K562 (cell line): ENCODE results near the gene PPP1R14C. TPM values are rescaled to one million over a fixed set of nuclear protein-coding genes. Genes with fewer than 3 reads are reported as not detected.

Experiments used
- ARHGAP35 ChIP-seq: fragments of 450-650 bp; IDR thresholded peaks from 2 replicates; pipeline ENCODE4 v1.6.1; 2018; ENCODE audit not compliant: partially characterized antibody
- ASH1L ChIP-seq: fragments of 450-650 bp; IDR thresholded peaks from 2 replicates; pipeline ENCODE4 v1.6.1; 2018; ENCODE audit warnings: borderline replicate concordance, mild to moderate bottlenecking, low read depth; ENCODE audit not compliant: partially characterized antibody
- C11orf30 ChIP-seq: fragments of 450-650 bp; IDR thresholded peaks from 2 replicates; pipeline ENCODE4 v1.6.1; 2016; ENCODE audit warnings: low read depth, mild to moderate bottlenecking
- CSDE1 ChIP-seq, 2 experiments: fragments of 450-650 bp; IDR thresholded peaks; 2 replicates each; pipeline ENCODE4 v1.6.1; 2016; ENCODE audit warnings: mild to moderate bottlenecking in 1 of 2
- CXXC5 ChIP-seq: fragments of 250-450 bp; sonication (Bioruptor Pico); IDR thresholded peaks from 2 replicates; pipeline ENCODE4 v1.8.0; 2022; ENCODE audit warnings: inconsistent platforms, mild to moderate bottlenecking, moderate library complexity
- E2F5 ChIP-seq: sonication (generic); formaldehyde crosslinking; IDR thresholded peaks from 2 replicates; pipeline ENCODE4 v1.8.0; 2022; ENCODE audit warnings: mild to moderate bottlenecking, missing genetic modification reagents
- EZH2 ChIP-seq: IDR thresholded peaks from 2 replicates; pipeline ENCODE4 v1.6.1; 2012; ENCODE audit warnings: low read depth, mild to moderate bottlenecking, inconsistent platforms, low read length, borderline replicate concordance
- KAT8 ChIP-seq: fragments of 450-650 bp; IDR thresholded peaks from 2 replicates; pipeline ENCODE4 v1.6.1; 2016; ENCODE audit warnings: low read depth, mild to moderate bottlenecking
- KDM2B ChIP-seq: fragments of 250-450 bp; sonication (Bioruptor Pico); IDR thresholded peaks from 2 replicates; pipeline ENCODE4 v1.8.0; 2021; ENCODE audit warnings: mild to moderate bottlenecking, moderate library complexity
- NFIX ChIP-seq: fragments of 250-450 bp; sonication (Bioruptor Pico); IDR thresholded peaks from 2 replicates; pipeline ENCODE4 v1.4.0; 2020; ENCODE audit warnings: low read depth, mild to moderate bottlenecking, moderate library complexity
- NFXL1 ChIP-seq: fragments of 450-650 bp; formaldehyde crosslinking; IDR thresholded peaks from 2 replicates; pipeline ENCODE4 v1.4.0; 2021; ENCODE audit warnings: mild to moderate bottlenecking
- NFYB ChIP-seq: IDR thresholded peaks from 2 replicates; pipeline ENCODE4 v1.6.1; 2011; ENCODE audit warnings: mild to moderate bottlenecking, moderate library complexity; ENCODE audit not compliant: insufficient read length; ENCODE audit errors: extremely low read depth
- PRPF4 ChIP-seq: fragments of 200-400 bp; formaldehyde crosslinking; IDR thresholded peaks from one replicate; pipeline ENCODE4 v1.6.1; 2017; ENCODE audit warnings: low read length, low read depth, mild to moderate bottlenecking; ENCODE audit not compliant: insufficient read depth, poor library complexity, severe bottlenecking
- PTRF ChIP-seq: fragments of 450-650 bp; IDR thresholded peaks from 2 replicates; pipeline ENCODE4 v1.6.1; 2016; ENCODE audit warnings: mild to moderate bottlenecking, missing genetic modification characterization, missing compliant biosample characterization
- PURB ChIP-seq: sonication (generic); formaldehyde crosslinking; IDR thresholded peaks from 2 replicates; pipeline ENCODE4 v1.9.0; 2021; ENCODE audit warnings: low read depth, mild to moderate bottlenecking, missing genetic modification reagents
- RBM17 ChIP-seq: fragments of 200-400 bp; formaldehyde crosslinking; IDR thresholded peaks from 2 replicates; pipeline ENCODE4 v1.6.1; 2017; ENCODE audit warnings: low read depth, mild to moderate bottlenecking, low read length, borderline replicate concordance
- STAT6 ChIP-seq: sonication (generic); formaldehyde crosslinking; IDR thresholded peaks from 2 replicates; pipeline ENCODE4 v1.8.1; 2023; ENCODE audit warnings: mild to moderate bottlenecking, missing genetic modification reagents
- TAF15 ChIP-seq: fragments of 200-400 bp; formaldehyde crosslinking; IDR thresholded peaks from 2 replicates; pipeline ENCODE4 v1.6.1; 2017; ENCODE audit warnings: mild to moderate bottlenecking, low read depth, low read length, moderate library complexity
- TRIM24 ChIP-seq, 2 experiments: fragments of 450-650 bp; IDR thresholded peaks; 2 replicates each; pipeline ENCODE4 v1.6.1; 2016
- YBX1 ChIP-seq: fragments of 450-650 bp; IDR thresholded peaks from 2 replicates; pipeline ENCODE4 v1.7.1; 2016; ENCODE audit warnings: mild to moderate bottlenecking
- ZNF282 ChIP-seq: sonication (generic); formaldehyde crosslinking; IDR thresholded peaks from 2 replicates; pipeline ENCODE4 v1.8.1; 2023; ENCODE audit warnings: missing genetic modification reagents
- ZNF3 ChIP-seq: fragments of 250-450 bp; sonication (Bioruptor Pico); IDR thresholded peaks from 2 replicates; pipeline ENCODE4 v1.5.0; 2021; ENCODE audit warnings: mild to moderate bottlenecking, moderate library complexity
- ZNF316 ChIP-seq: fragments of 450-650 bp; IDR thresholded peaks from 2 replicates; pipeline ENCODE4 v1.6.1; 2016
- ZZZ3 ChIP-seq: fragments of 450-650 bp; IDR thresholded peaks from 2 replicates; pipeline ENCODE4 v1.6.1; 2016; ENCODE audit warnings: antibody characterized with exemption, mild to moderate bottlenecking, moderate library complexity
- polyA plus RNA-seq, 8 experiments: library from polyadenylated mRNA; depleted of rRNA in 4 of 8; stranded (reverse) in 5 of 8; unstranded in 3 of 8; fragments of >200 nt; fragmentation: Nextera tagmentation in 2 of 8; fragmentation: Illumina TruSeq in 1 of 8; extraction: Ambion mirVana in 2 of 8; extraction: Trizol in 1 of 8; gene quantifications; 2 replicates each; pipeline versions ENCODE4 v1.2.1 to v1.2.3, GENCODE V29; 2011 to 2014; ENCODE audit warnings: inconsistent platforms in 1 of 8, missing spikeins in 1 of 8
- total RNA-seq, 7 experiments: library from RNA; depleted of rRNA in 6 of 7; stranded (reverse); fragments of >200 nt in 6 of 7; fragmentation: Illumina TruSeq in 2 of 7; extraction: Trizol in 2 of 7; gene quantifications; 2 replicates each; pipeline versions ENCODE4 v1.2.1 to v1.2.3, GENCODE V29; 2011 to 2021; ENCODE audit warnings: low replicate concordance in 1 of 7
- TF ChIP-seq, protein P1 (sequence below): fragments of 250-450 bp; sonication (Bioruptor Pico); IDR thresholded peaks from 2 replicates; pipeline ENCODE4 v1.4.0; 2020; ENCODE audit warnings: mild to moderate bottlenecking, moderate library complexity, borderline replicate concordance

The PPP1R14C gene
- total and polyA plus RNA-seq, 9 of the 15 experiments (the other 6 are each of a cell fraction or from before 2014, with no cell fraction given), result 4.5 to 16.6 (median 11.9) TPM

GRCh38 chr6:150297327-150298029 lies 154.6 kb downstream of the PPP1R14C start (continued):
- no peak for TF ChIP-seq PRPF4
- no peak for TF ChIP-seq PTRF (tag)
- no peak for TF ChIP-seq CXXC5 (CRISPR knock-in tag)
- no peak for TF ChIP-seq KDM2B (CRISPR knock-in tag)
- no peak for TF ChIP-seq YBX1
- TF ChIP-seq ZNF316, result no peak
- no peak for TF ChIP-seq RBM17
- TF ChIP-seq EZH2, result no peak
- peak; percentile 93 to 95 for TF ChIP-seq TRIM24 (IDR thresholded peaks at IDR 0.05)
- no peak for TF ChIP-seq STAT6 (CRISPR knock-in tag)
- TF ChIP-seq ZNF282 (CRISPR knock-in tag), result no peak
- peak; percentile 54; the same call in 1 of the 2 replicates for TF ChIP-seq C11orf30
- TF ChIP-seq NFIX (CRISPR knock-in tag), result no peak
- no peak for TF ChIP-seq ZZZ3
- TF ChIP-seq NFYB, result no peak
- no peak for TF ChIP-seq ZNF3 (CRISPR knock-in tag)
- no peak for TF ChIP-seq CSDE1 (IDR thresholded peaks at IDR 0.05)
- no peak for TF ChIP-seq ARHGAP35
- TF ChIP-seq TAF15, result no peak
- TF ChIP-seq KAT8, result no peak
- TF ChIP-seq NFXL1 (CRISPR knock-in tag), result no peak
- TF ChIP-seq, protein P1, sequence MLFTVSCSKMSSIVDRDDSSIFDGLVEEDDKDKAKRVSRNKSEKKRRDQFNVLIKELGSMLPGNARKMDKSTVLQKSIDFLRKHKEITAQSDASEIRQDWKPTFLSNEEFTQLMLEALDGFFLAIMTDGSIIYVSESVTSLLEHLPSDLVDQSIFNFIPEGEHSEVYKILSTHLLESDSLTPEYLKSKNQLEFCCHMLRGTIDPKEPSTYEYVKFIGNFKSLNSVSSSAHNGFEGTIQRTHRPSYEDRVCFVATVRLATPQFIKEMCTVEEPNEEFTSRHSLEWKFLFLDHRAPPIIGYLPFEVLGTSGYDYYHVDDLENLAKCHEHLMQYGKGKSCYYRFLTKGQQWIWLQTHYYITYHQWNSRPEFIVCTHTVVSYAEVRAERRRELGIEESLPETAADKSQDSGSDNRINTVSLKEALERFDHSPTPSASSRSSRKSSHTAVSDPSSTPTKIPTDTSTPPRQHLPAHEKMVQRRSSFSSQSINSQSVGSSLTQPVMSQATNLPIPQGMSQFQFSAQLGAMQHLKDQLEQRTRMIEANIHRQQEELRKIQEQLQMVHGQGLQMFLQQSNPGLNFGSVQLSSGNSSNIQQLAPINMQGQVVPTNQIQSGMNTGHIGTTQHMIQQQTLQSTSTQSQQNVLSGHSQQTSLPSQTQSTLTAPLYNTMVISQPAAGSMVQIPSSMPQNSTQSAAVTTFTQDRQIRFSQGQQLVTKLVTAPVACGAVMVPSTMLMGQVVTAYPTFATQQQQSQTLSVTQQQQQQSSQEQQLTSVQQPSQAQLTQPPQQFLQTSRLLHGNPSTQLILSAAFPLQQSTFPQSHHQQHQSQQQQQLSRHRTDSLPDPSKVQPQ, result no peak
- no peak for TF ChIP-seq E2F5 (CRISPR knock-in tag)
- TF ChIP-seq ASH1L, result no peak
- no peak for TF ChIP-seq PURB
